SJSA1 (cell line): Measurements from ENCODE around the gene RLBP1. TPM values are rescaled to one million over a fixed set of nuclear protein-coding genes. Genes with fewer than 3 reads are reported as not detected.
"Not testable (repeated sequence)": the region's sequence is repeated elsewhere in the genome, so short reads cannot be mapped to it uniquely, and the experiment has no call there.

ENCODE experiments used
- DNase-seq, 2 experiments: peaks; one replicate each; pipeline ENCODE4 v3.0.0-alpha.2; 2015 to 2020; ENCODE audit warnings: low spot score in 2 of 2, low read depth in 1 of 2
- H3K27ac ChIP-seq: fragments of 250-450 bp; sonication (Bioruptor Pico); 2 replicates; pipeline ENCODE4 v1.5.1; 2020; ENCODE audit warnings: mild to moderate bottlenecking, moderate library complexity
- H3K27me3 ChIP-seq: fragments of 250-450 bp; sonication (Bioruptor Pico); replicated peaks from 2 replicates; pipeline ENCODE4 v1.5.1; 2020; ENCODE audit warnings: mild to moderate bottlenecking, moderate library complexity
- H3K36me3 ChIP-seq: fragments of 250-450 bp; sonication (Bioruptor Pico); 2 replicates; pipeline ENCODE4 v1.5.1; 2020; ENCODE audit warnings: mild to moderate bottlenecking
- H3K4me1 ChIP-seq: fragments of 250-450 bp; sonication (Bioruptor Pico); replicated peaks from 2 replicates; pipeline ENCODE4 v1.6.1; 2021; ENCODE audit warnings: mild to moderate bottlenecking
- H3K4me3 ChIP-seq: fragments of 250-450 bp; sonication (Bioruptor Pico); 2 replicates; pipeline ENCODE4 v1.5.1; 2020; ENCODE audit warnings: mild to moderate bottlenecking
- H3K9me3 ChIP-seq: fragments of 250-450 bp; sonication (Bioruptor Pico); replicated peaks from 2 replicates; pipeline ENCODE4 v1.5.1; 2020; ENCODE audit warnings: mild to moderate bottlenecking
- total RNA-seq: library from RNA; depleted of rRNA; stranded (reverse); fragments of >200 nt; shearing (Covaris generic); gene quantifications from 2 replicates; pipeline ENCODE4 v1.2.3, GENCODE V29; 2014; rRNA removed

The RLBP1 gene
- total RNA-seq = 0.16 TPM in 1 of 2 replicates, not detected in the other

- no peaks in the 10 kb centered on the region for H3K9me3 ChIP-seq
- no peak within 1 kb of the TSS for H3K27ac ChIP-seq
- no peaks in the 10 kb centered on the region for H3K36me3 ChIP-seq
- H3K4me1 ChIP-seq = no peaks in the 10 kb centered on the region
- DNase-seq = no peak
- no peak within 1 kb of the TSS for H3K4me3 ChIP-seq
- H3K27me3 ChIP-seq = no peaks in the 10 kb centered on the region
Measured at GRCh38 chr15:89221543-89221942, at the start of gene RLBP1. TSS of gene RLBP1 (minus strand) at chr15:89221579. CDS start at chr15:89218975, 2,604 bp downstream.

GRCh38 chr15:89250142-89250541, 28.8 kb upstream of the RLBP1 start:
- DNase-seq, H3K9me3 ChIP-seq: not testable (repeated sequence)
- peaks cover 79% of the 10 kb centered on the region for H3K36me3 ChIP-seq

GRCh38 chr15:89248584-89248983, 27.2 kb upstream of the RLBP1 start:
- no peaks in the 10 kb centered on the region for H3K27me3 ChIP-seq
- H3K27ac ChIP-seq = no peak overlapping the region
- DNase-seq = no peak
- no peak overlapping the region for H3K4me3 ChIP-seq
- peaks cover 11% of the 10 kb centered on the region for H3K4me1 ChIP-seq
- H3K9me3 ChIP-seq = no peaks in the 10 kb centered on the region
- H3K36me3 ChIP-seq = peaks cover 68% of the 10 kb centered on the region

More at GRCh38 chr15:89250142-89250541, 28.8 kb upstream of the RLBP1 start:
- not testable (repeated sequence) for H3K27me3 ChIP-seq, H3K27ac ChIP-seq, H3K4me3 ChIP-seq, H3K4me1 ChIP-seq

GRCh38 chr15:89247446-89247845, 26.1 kb upstream of the RLBP1 start:
- Histone ChIP-seq H3K27ac (no peak overlapping the region), H3K27me3 (no peaks in the 10 kb centered on the region), H3K36me3 (peaks cover 61% of the 10 kb centered on the region), H3K4me1 (peaks cover 17% of the 10 kb centered on the region), H3K9me3 (no peaks in the 10 kb centered on the region), H3K4me3 (no peak overlapping the region)
- no peak for DNase-seq

- peak overlapping the region; percentile 62 for H3K4me3 ChIP-seq
- H3K27ac ChIP-seq = peak overlapping the region; percentile 44
- no peak for DNase-seq
- H3K36me3 ChIP-seq = peaks cover 40% of the 10 kb centered on the region
- peaks cover 17% of the 10 kb centered on the region for H3K4me1 ChIP-seq
- H3K9me3 ChIP-seq = 0 out of 2 replicates have a peak, but pooled peaks cover 5% of the 10 kb centered on the region
- no peaks in the 10 kb centered on the region for H3K27me3 ChIP-seq
Measured at GRCh38 chr15:89244574-89244903, 23.2 kb upstream of the RLBP1 start.

GRCh38 chr15:89243691-89244573, 22.6 kb upstream of the RLBP1 start, which contains the start of gene FANCI:
TSS of gene FANCI (plus strand) at chr15:89243979. CDS start at chr15:89247648, 3,669 bp downstream.
- 0 out of 2 replicates have a peak, but pooled peaks cover 5% of the 10 kb centered on the region for H3K9me3 ChIP-seq
- DNase-seq = peak; percentile 93 to 96
- H3K27ac ChIP-seq = peak within 1 kb of the TSS; percentile 44
- H3K4me1 ChIP-seq = peaks cover 17% of the 10 kb centered on the region
- peaks cover 34% of the 10 kb centered on the region for H3K36me3 ChIP-seq
- peak within 1 kb of the TSS; percentile 62 for H3K4me3 ChIP-seq
- H3K27me3 ChIP-seq = no peaks in the 10 kb centered on the region

- Histone ChIP-seq H3K4me3 (peak overlapping the region; percentile 62), H3K36me3 (peaks cover 27% of the 10 kb centered on the region), H3K27me3 (no peaks in the 10 kb centered on the region), H3K27ac (no peak overlapping the region), H3K4me1 (peaks cover 17% of the 10 kb centered on the region), H3K9me3 (0 out of 2 replicates have a peak, but pooled peaks cover 5% of the 10 kb centered on the region)
- DNase-seq = no peak
Measured at GRCh38 chr15:89243046-89243690, 21.8 kb upstream of the RLBP1 start.

GRCh38 chr15:89239883-89240810, 18.8 kb upstream of the RLBP1 start:
- peaks cover 11% of the 10 kb centered on the region for H3K4me1 ChIP-seq
- not testable (repeated sequence) for H3K27ac ChIP-seq, H3K4me3 ChIP-seq, H3K27me3 ChIP-seq, H3K36me3 ChIP-seq, H3K9me3 ChIP-seq, DNase-seq

GRCh38 chr15:89231832-89232231, 10.5 kb upstream of the RLBP1 start:
- no peak overlapping the region for H3K4me3 ChIP-seq
- H3K4me1 ChIP-seq = peaks cover 18% of the 10 kb centered on the region
- H3K9me3 ChIP-seq = no peaks in the 10 kb centered on the region
- no peak overlapping the region for H3K27ac ChIP-seq
- H3K27me3 ChIP-seq = no peaks in the 10 kb centered on the region
- no peak for DNase-seq
- no peaks in the 10 kb centered on the region for H3K36me3 ChIP-seq

- peak overlapping the region; percentile 71 for H3K27ac ChIP-seq
Measured at GRCh38 chr15:89230277-89230676, 8.9 kb upstream of the RLBP1 start.

GRCh38 chr15:89227425-89227824, 6.0 kb upstream of the RLBP1 start:
- Histone ChIP-seq H3K4me3 (no peak overlapping the region), H3K4me1 (peaks cover 18% of the 10 kb centered on the region), H3K9me3 (no peaks in the 10 kb centered on the region), H3K36me3 (no peaks in the 10 kb centered on the region), H3K27me3 (no peaks in the 10 kb centered on the region), H3K27ac (no peak overlapping the region)
- no peak for DNase-seq

More at GRCh38 chr15:89230277-89230676, 8.9 kb upstream of the RLBP1 start:
- DNase-seq = peak in 1 of 2 experiments; percentile 35
- no peak overlapping the region for H3K4me3 ChIP-seq
- no peaks in the 10 kb centered on the region for H3K9me3 ChIP-seq
- H3K4me1 ChIP-seq = peaks cover 18% of the 10 kb centered on the region
- H3K27me3 ChIP-seq = no peaks in the 10 kb centered on the region
- no peaks in the 10 kb centered on the region for H3K36me3 ChIP-seq

- H3K9me3 ChIP-seq = no peaks in the 10 kb centered on the region
- H3K36me3 ChIP-seq = no peaks in the 10 kb centered on the region
- H3K27ac ChIP-seq = no peak overlapping the region
- no peak for DNase-seq
- no peaks in the 10 kb centered on the region for H3K27me3 ChIP-seq
- peaks cover 18% of the 10 kb centered on the region for H3K4me1 ChIP-seq
- H3K4me3 ChIP-seq = no peak overlapping the region
Measured at GRCh38 chr15:89226359-89227221, 5.2 kb upstream of the RLBP1 start.
